Measurements from ENCODE around the gene DSTN.

Gene DSTN

GRCh38 chr20:17611290-17611539 is 41.3 kb downstream of the DSTN start:
- TF ChIP-seq, protein P1, sequence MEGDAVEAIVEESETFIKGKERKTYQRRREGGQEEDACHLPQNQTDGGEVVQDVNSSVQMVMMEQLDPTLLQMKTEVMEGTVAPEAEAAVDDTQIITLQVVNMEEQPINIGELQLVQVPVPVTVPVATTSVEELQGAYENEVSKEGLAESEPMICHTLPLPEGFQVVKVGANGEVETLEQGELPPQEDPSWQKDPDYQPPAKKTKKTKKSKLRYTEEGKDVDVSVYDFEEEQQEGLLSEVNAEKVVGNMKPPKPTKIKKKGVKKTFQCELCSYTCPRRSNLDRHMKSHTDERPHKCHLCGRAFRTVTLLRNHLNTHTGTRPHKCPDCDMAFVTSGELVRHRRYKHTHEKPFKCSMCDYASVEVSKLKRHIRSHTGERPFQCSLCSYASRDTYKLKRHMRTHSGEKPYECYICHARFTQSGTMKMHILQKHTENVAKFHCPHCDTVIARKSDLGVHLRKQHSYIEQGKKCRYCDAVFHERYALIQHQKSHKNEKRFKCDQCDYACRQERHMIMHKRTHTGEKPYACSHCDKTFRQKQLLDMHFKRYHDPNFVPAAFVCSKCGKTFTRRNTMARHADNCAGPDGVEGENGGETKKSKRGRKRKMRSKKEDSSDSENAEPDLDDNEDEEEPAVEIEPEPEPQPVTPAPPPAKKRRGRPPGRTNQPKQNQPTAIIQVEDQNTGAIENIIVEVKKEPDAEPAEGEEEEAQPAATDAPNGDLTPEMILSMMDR (conservative IDR thresholded peaks at IDR 0.05; ENCODE audit: low read length), result no peak
- DNase-seq (ENCODE audit: low read depth), result no peak
- H3K4me3 ChIP-seq (ENCODE audit: low read length), result no peak overlapping the region

DNA sequence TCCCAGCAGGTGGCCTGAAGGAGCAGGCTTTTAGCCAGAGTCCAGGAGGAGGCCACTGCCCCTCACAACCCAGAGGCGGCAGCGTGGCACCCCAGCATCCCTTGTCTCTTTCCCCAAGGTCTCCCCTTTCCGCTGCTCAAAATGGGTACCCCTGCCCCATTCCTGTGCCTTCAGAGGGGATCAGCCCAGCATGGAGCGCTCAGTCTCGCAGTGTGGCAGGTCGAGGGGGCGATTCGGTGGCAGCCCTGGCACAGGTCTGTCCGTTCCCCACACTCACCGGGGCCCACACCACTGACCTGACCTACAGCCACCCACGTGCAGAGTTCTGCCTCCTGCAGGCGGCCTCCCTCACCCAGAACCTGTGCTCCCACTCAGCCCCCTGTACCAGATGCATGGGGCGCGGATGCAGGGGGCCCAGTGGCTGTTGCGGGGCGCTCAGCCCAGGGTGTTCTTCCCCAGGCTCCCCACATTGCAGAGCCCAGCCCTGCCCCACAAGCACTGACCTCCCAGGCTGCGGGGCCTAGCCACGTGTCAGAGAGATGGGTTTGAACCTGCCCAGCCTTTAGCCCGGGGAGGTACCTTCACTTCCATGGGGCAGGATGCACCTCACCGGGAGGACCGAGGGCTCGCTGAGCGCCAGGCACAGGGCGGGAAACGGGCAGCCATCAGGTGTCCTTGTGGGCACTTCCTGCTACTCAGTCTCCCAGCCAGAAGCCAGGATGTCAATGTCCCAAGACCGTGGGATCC is 41.8 kb downstream of the DSTN start:
- no peak overlapping the region for H3K4me3 ChIP-seq (ENCODE audit: low read length)
- peak; percentile 33 for DNase-seq (ENCODE audit: low read depth)
- TF ChIP-seq, protein P1 (conservative IDR thresholded peaks at IDR 0.05; ENCODE audit: low read length), result peak; percentile 49

DNA sequence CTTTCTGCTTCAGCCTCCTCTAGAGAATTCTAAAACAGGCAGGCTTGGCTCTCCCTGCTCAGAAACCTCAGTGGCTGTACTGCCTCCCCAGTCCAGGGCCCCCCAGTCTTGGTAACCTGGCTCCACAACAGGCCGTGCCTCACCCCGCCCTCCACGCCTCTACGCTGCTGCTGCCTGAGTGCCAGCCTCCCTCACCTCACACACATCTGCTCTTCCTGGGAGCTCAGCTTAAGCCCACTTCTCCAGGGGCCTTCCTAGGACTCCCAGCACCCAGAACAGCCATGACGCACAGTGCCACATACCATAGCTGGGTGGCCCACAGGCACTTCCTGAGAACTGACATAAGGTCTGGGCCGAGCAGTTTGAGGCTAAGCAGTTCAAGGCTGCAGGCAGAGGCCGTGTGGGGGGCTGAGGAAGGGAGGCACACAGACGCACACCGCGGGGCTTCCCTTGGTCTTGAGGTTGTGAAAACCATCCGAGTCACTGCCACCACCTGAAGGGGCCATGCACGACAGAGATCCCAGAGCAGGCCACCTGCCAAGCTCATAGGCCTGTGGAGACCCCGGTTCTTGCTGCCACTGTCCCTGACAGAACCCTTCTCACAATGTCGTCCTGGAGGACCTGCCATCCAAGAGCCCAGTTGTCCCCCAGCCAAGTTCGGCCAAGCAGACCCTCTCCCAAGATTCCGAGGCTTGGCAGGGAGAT is 42.6 kb downstream of the DSTN start:
- TF ChIP-seq, protein P1 (conservative IDR thresholded peaks at IDR 0.05; ENCODE audit: low read length), result no peak
- no peak overlapping the region for H3K4me3 ChIP-seq (ENCODE audit: low read length)
- DNase-seq (ENCODE audit: low read depth), result peak; percentile 79

GRCh38 chr20:17612992-17613327 is 43.1 kb downstream of the DSTN start:
- no peak for DNase-seq (ENCODE audit: low read depth)
- TF ChIP-seq, protein P1 (conservative IDR thresholded peaks at IDR 0.05; ENCODE audit: low read length), result no peak
- H3K4me3 ChIP-seq (ENCODE audit: low read length), result no peak overlapping the region

DNA sequence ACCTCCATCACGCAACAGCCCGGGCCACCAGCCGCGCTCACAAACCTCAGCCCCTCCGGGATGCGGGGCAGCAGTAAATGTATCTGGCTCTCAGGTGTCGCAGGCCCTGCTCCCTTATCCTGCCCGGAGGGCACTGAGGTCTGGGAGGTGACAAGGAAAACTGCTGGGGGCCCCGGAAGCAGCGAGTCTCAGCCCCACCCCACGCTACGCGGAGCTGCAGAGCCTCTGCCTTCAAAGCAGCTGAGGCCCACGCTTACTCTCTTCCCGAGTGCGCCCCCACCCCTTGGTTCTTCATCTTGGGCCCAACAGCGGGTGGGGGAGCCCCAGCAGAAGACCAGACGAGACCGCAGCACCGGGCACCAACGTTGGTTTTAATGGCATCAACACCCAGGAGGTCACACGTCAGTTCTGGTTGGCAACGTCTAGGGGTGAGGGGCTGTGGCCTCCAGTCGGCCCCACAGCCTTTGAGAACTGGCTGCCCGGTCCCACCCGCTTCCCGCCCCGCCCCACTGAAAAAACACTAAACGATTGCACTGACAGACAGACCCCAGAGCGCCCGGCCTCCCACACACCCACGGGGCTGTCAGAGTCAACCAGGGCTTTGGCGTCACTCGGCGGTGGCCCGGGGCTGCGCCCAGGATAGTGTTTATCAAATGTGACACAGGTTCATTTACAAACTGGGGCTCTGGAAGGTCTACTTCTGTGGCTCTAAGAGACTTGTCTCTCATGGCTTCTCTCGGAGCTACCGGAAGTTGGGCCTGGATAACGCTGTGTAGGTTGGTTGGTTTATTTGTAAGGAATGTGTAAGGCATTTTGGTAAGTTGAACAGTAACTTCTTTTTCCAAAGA is 43.7 kb downstream of the DSTN start:
- DNase-seq (ENCODE audit: low read depth), result no peak
- TF ChIP-seq, protein P1 (conservative IDR thresholded peaks at IDR 0.05; ENCODE audit: low read length), result no peak
- H3K4me3 ChIP-seq (ENCODE audit: low read length), result no peak overlapping the region

DNA sequence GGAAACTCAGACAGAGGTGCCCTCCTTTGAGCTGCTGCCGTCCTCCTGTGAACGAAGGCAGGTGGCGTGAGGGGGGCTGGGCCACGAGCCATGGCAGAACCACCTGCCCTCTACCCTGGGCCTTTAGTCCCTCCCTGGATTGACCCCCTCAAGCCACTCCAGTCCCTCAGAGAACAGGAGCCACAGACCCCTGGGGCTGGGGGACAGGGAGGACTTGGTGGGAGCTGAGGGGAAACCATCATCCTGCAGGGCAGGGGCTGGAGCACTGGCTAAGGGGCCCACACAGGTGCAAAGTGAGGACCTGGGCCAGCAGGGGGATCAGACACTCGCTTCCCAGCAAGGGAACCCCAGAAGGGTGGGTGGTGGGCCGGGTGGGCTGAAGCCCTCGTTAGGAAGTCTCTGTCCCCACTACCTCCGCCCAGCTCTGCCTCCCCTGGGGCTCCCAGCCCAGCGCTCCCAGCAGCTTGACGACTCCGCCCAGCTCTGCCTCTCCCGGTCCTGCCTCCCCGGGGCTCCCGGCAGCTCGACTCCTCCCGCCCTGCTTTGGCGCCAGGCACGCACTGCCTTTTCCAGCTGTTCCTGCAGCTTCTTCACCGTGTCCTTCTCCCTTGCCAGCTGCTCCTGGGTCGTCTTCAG is 44.4 kb downstream of the DSTN start:
- DNase-seq (ENCODE audit: low read depth), result peak; percentile 70
- TF ChIP-seq, protein P1 (conservative IDR thresholded peaks at IDR 0.05; ENCODE audit: low read length), result no peak
- H3K4me3 ChIP-seq (ENCODE audit: low read length), result no peak overlapping the region

Data from AG10803 (cell line).